Stimulated activated CD4-positive, alpha-beta T cell treated with anti-CD3 and anti-CD28 coated beads, Interleukin-15, amount 100 ng/mL, for 1 hour (primary cell): ENCODE results near the gene FARS2.
"Not testable (repeated sequence)": the region's sequence is repeated elsewhere in the genome, so short reads cannot be mapped to it uniquely, and the experiment has no call there.

Experiments used
- DNase-seq, 2 donors: peaks; one replicate each; pipeline ENCODE4 v3.0.0-alpha.2; 2020; ENCODE audit warnings: low read depth in 1 of 2, low spot score in 1 of 2

FARS2 gene

GRCh38 chr6:5680095-5680494, 418.8 kb downstream of the FARS2 start:
- no peak for DNase-seq

DNA sequence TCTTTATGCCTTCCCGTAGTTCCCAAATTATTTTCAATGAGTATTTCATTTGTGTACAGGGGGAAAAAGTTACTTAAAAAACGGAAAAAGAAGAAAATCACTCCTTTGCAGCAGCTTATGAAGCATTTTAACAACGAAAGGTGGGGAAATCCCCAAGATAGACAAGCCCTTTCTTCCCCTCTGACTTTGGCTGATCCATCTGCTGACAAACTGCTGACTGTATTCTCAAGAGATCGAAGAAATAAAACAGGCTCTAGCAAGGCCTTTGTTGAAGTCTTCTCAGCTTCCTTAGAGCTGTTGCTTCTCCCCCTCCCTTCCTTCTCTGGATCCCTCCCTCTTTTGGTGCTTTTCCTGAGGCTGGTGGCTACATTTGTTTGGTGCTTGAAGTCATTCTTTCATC, 420.2 kb downstream of the FARS2 start:
- no peak for DNase-seq

DNA sequence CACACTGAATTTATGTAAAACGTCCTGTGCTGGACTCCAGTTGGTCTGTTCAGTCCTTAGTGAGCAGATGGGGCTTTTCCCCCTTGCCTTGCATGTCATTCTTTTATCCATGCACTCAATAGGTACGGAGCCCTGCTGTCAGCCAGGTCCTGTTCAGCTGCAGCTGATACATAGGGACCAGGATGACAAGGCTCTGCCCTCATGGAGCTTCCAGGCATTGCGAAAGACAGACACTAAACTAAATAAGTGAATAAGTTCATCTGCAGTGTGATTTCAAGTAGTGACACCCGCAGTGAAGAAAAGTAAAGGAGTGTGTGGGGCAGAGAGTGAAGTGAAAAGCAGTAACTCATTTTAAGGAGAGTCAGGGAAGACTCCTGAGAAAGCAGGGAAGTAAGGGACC, 421.2 kb downstream of the FARS2 start:
- DNase-seq: no peak

GRCh38 chr6:5683747-5684146, 422.4 kb downstream of the FARS2 start:
- not testable (repeated sequence) for DNase-seq

- no peak for DNase-seq
Measured at GRCh38 chr6:5684320-5685053, 423.2 kb downstream of the FARS2 start.

- no peak for DNase-seq
Measured at GRCh38 chr6:5693225-5694145, 432.2 kb downstream of the FARS2 start.

GRCh38 chr6:5695260-5696245, 434.2 kb downstream of the FARS2 start:
- DNase-seq: no peak

DNA sequence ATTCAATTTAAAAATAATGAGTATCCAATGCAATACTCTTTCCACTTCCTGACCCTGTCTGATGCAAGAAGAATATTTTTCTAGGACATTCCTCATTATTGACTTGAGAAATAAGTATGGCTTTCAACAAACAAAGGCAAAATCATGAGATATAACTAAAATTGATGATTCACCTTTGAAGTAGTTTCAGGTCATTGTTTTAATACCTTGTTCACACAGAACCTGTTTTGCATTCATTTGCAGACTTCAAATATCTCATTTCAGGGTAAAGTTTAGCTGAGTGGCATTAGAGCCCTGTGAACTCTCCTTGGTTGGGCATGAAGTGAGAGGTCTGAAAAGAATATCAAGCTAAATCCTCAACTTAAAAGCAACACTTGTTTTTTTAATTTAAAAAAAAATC, 436.2 kb downstream of the FARS2 start:
- DNase-seq: no peak

DNA sequence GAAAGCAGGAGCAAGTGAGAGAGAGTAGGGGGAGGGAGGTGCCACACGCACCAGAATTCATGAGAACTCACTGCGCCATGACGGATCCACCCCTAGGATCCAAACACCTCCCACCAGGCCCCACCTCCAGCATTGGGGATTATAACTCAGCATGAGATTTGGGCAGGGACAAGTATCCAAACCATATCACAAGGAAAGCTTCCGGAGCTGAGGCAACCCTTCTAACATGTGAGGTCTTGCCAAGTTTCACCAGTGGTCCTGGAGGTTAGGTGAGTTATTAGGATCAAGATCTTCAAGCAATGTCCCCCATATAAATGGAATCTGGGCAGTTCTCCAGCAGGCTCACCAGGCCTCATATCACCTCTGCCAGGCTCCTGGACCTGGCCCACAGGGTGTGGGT, 437.0 kb downstream of the FARS2 start:
- no peak for DNase-seq

DNA sequence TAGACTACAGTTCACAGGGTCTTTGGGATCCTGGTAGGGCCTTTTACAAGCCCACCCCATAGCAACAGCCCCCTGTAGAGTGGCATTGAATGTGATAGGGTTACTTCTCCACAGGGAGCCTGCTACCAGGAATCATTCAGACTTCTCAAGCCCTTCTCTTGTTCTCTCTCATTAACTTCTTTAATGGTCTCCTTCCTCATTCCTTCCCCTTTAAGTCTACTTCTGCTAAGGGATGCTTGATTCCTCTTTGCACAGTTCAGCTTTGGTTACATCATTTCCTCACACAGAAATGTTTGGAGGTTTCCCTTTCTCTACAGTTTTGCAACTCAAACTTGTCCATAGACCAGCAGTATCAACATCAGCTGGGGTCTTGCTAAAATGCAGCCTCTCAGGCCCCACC, 437.8 kb downstream of the FARS2 start:
- DNase-seq: not testable (repeated sequence)

GRCh38 chr6:5701174-5701573, 439.9 kb downstream of the FARS2 start:
- no peak for DNase-seq

DNA sequence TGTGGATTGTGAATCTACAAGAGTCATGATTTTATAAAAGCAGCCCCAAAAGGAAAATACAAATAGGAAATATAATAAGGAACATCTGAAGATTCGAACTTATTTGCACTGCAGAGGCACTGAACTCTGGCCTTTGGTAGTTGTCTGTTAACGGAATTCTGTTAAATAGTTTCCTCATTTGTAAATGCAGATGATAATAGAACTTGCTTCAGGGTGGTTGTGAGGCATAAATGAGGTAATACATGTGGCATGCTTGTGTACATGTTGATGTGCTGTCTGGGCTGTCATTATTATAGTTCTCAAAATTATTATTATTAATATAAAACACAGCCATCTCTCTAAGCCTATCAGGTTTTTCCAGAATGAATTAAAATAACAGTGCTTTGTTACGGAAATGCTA, 443.4 kb downstream of the FARS2 start:
- DNase-seq: no peak

DNA sequence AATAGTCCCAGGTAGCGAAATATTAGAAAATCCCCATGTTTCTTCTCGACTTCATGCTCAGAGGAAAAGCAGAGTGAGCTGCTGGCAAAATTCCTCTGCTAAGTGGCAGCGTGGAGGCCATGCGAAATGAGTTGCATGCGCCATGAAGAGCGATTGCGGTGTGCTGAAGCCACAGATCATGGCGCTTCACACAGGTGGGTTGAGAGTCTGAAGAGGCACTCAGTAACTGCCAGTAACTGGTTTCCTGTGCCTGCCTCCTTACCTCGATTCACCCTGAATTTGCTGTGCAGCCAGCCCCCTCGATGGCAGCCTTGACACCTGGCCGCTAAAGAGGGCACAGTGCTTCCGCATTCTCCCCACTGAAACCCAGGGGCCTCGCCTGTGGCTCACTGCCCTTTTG, 443.9 kb downstream of the FARS2 start:
- no peak for DNase-seq

GRCh38 chr6:5706124-5707033, 445.1 kb downstream of the FARS2 start:
- no peak for DNase-seq

DNA sequence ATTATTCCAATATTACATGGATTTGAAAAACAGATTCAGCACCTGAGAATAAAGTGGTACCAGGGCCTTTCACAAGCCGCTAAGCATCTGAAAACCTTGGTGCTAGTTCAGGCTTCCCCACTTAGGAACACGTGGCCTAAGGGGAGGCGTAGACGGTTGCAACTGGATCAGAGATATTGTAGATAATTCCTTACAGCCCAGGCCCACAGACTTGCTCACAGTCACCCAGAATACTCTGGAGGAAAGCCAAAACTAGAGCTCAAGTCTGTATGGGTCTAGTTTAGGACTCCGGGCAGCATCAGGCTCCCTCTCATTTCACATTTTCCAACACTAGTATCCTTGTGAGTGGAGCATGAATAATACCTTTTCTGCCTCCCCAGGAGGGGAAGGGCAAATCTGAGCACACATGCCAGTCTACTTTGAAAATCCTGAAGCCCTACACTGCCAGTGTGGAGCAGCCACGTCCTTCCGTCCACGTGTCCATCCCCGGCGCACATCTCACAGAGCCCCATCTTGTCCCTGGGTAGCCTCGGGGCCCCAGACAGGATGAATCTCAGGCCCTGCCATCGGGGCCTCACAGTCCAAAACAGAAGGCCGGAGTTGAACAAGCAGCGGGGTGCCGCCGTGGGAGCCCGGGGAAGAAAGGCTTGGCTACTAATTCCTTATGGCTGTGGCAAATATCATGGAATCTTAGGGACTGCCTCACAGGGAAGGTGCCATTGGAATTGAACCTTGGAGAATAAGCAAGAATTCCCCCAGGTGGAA, 446.1 kb downstream of the FARS2 start:
- DNase-seq: no peak

DNA sequence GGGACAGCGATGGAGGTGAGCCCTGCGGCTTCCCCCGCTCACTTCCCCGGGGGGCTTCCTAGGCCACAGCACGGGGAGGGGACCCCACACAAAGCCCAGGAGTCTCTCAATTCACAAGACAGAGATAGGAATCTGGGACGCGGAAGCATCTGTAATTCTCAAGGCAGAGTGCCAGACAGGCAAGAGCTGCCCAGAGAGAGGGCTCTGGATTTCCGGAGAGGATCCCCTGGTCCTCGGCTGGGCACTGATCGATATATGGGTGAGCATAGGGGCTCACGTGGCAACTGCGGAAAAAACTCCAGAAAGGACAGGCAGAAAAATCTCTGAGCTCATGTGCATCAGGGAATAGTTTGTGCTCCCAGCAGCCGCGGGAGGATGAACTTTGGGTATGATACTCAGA, 449.2 kb downstream of the FARS2 start:
- no peak for DNase-seq

DNA sequence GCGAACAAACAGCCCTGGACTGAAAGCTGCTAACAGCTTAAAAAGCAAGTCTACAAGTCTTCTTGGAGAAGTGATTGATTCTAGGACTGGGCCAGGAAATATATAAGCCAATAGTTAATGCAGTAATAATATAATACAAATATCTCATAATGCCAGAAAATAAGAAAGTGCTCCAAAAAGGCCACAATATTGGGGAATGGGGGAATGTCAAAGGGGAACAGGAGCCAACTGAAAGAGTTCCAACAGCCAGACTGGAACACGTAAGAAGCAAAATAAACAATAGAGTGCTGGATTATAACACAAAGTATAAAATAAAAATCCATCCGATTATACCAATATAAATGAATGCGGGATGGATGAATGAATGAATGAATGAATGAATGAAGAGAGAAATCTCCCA, 449.6 kb downstream of the FARS2 start:
- no peak for DNase-seq

DNA sequence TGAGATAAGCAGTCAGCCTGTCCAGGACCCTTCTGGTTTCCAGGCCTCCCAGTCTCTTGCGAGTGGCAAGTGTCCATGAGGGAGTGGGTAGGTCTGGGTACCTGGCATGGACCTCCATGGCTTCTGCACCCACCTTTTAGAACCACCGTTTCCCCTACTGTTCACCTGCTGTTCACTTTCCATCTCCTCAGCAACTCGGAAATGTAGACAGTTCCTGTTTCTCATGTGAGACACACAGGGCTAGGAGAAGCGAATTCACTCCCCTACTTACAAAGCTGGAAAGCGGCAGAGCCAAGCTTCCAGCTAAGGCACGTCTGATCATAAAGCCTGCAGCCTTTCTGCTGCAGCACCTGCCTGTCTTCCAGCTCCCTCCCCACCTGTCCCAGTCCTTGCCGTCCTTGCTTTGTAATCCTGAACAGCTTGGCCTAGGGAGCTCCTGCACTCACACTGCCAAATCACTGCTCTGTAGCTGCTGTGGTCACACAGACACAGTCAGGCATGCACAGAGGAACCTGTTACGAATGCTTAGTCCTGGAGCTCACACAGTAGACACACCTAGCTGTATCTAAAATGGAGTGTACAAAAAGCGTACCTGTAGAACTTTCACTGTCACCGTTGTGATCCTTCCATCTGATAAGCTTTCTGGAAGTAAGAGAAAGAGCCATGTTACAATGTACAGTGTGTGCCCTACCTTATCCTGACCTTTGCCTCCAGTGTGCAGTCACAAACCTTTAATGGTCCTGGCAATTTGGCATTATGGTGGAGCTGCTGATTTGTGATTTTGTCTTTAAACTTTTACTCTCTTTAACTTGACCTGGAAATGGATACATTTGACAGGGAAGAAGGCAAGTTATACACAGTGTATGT, 451.3 kb downstream of the FARS2 start:
- DNase-seq: no peak
